Measurements from ENCODE around the gene DNPH1. TPM values are rescaled to one million over a fixed set of nuclear protein-coding genes. Genes with fewer than 3 reads are reported as not detected.

The DNPH1 gene
- total RNA-seq, 6 donors from 2014 or later = 15.7 to 63.4 (median 44.4) TPM

DNA sequence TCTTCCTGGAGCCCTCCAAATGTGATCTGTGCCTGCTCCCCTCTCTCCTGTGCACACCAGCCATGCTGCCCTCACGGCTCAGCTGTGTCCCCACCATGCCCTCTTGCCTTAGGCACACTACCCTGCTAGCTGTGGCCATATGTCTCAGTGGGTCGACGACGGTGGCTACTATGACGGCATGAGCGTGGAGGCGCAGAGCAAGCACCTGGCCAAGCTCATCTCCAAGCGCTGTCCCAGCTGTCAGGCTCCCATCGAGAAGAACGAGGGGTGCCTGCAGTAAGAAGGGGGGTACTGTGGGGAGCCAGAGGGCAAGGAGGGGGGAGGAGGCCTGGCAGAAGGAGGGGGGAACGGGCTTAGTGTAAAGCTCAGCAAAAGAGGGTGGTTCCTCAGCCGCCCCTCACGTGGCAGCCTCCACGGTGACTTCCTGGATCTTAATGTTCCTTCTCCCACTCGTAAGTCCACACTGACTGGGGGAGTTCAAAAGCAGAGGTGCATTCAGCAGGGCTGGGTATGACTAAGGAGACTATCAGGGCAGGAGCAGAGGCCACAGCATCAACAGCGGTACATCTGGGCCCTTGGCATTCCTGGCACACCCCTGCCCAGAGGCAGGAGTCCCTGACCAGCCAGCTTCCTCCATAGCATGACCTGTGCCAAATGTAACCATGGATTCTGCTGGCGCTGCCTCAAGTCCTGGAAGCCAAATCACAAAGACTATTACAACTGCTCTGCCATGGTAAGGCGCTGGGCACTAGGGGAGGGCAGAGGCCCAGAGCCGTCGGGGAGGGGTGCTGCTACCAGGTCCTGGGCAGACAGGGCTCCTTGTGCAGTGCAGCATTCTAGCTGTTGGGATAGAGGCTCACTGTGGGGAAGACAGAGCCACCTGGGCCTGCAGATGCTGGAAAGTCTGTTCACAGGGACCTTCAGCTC is 8.0 kb downstream of the DNPH1 start:
- H3K27ac ChIP-seq = no peak overlapping the region
- 85 to 91% methylated on average over 19 to 20 of the region's 20 CpGs for WGBS, 2 donors
- no peaks in the 10 kb centered on the region for H3K9me3 ChIP-seq
- DNase-seq (peak in 1 of 2 donors; percentile 34), ATAC-seq (ENCODE audit: low FRiP score in 2 of 2) (no peak)
- no peak overlapping the region for H3K4me3 ChIP-seq
- no peaks in the 10 kb centered on the region for H3K27me3 ChIP-seq
- peaks cover 0 to 8% (median 7%) of the 10 kb centered on the region in 4 donors for H3K4me1 ChIP-seq
- TF ChIP-seq EP300 (IDR thresholded peaks at IDR 0.05) = no peak
- no peak for TF ChIP-seq POLR2A (IDR thresholded peaks at IDR 0.05)
- no peak for TF ChIP-seq CTCF (IDR thresholded peaks at IDR 0.05)
- TF ChIP-seq POLR2AphosphoS5 (IDR thresholded peaks at IDR 0.05) = no peak
- H3K36me3 ChIP-seq = peaks cover 0 to 60% (median 33%) of the 10 kb centered on the region in 4 donors

DNA sequence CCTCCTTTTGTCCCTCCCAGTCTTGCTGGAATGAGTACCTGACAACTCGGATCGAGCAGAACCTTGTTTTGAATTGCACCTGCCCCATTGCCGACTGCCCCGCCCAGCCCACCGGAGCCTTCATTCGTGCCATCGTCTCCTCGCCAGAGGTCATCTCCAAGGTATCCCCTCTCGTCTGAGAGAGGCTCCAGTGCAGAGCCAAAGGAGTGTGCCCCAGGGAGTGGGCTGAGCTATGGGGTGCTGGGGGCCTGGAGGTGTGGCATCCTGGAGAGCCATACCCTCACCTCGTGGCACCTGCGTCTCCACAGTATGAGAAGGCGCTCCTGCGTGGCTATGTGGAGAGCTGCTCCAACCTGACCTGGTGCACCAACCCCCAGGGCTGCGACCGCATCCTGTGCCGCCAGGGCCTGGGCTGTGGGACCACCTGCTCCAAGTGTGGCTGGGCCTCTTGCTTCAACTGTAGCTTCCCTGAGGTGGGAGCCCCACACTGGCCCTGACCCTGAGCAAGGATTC is 8.8 kb downstream of the DNPH1 start:
- whole genome bisulfite sequencing, 2 donors = 96 to 97% methylated on average over 11 to 16 of the region's 16 CpGs
- no peaks in the 10 kb centered on the region for H3K9me3 ChIP-seq
- peaks cover 0 to 68% (median 40%) of the 10 kb centered on the region in 4 donors for H3K36me3 ChIP-seq
- H3K4me1 ChIP-seq = peaks cover 0 to 8% (median 7%) of the 10 kb centered on the region in 4 donors
- ATAC-seq (ENCODE audit: low FRiP score in 2 of 2) (no peak), DNase-seq (peak in 1 of 2 donors; percentile 70)
- no peak overlapping the region for H3K4me3 ChIP-seq
- H3K27ac ChIP-seq = no peak overlapping the region
- TF ChIP-seq EP300 (IDR thresholded peaks at IDR 0.05) (no peak), POLR2AphosphoS5 (IDR thresholded peaks at IDR 0.05) (no peak), POLR2A (IDR thresholded peaks at IDR 0.05) (no peak), CTCF (IDR thresholded peaks at IDR 0.05) (no peak)
- H3K27me3 ChIP-seq = no peaks in the 10 kb centered on the region

- no peak for ATAC-seq (ENCODE audit: low FRiP score in 2 of 2)
- H3K4me3 ChIP-seq = no peak overlapping the region
- TF ChIP-seq POLR2AphosphoS5 (IDR thresholded peaks at IDR 0.05) (no peak), EP300 (IDR thresholded peaks at IDR 0.05) (no peak), CTCF (IDR thresholded peaks at IDR 0.05) (no peak), POLR2A (IDR thresholded peaks at IDR 0.05) (no peak)
- no peak overlapping the region for H3K27ac ChIP-seq
- H3K36me3 ChIP-seq = peaks cover 0 to 74% (median 46%) of the 10 kb centered on the region in 4 donors
- H3K4me1 ChIP-seq = peaks cover 0 to 8% (median 7%) of the 10 kb centered on the region in 4 donors
- WGBS, 2 donors = 92 to 93% methylated on average over 7 of the region's 7 CpGs
- no peaks in the 10 kb centered on the region for H3K27me3 ChIP-seq
- DNase-seq = no peak
- H3K9me3 ChIP-seq = no peaks in the 10 kb centered on the region
These were observed 9.5 kb downstream of the DNPH1 start for GRCh38 chr6:43219814-43220213.

- Histone ChIP-seq H3K9me3 (no peaks in the 10 kb centered on the region), H3K27ac (no peak overlapping the region), H3K4me3 (no peak overlapping the region), H3K4me1 (peaks cover 0 to 4% (median under 1%) of the 10 kb centered on the region in 4 donors), H3K27me3 (no peaks in the 10 kb centered on the region), H3K36me3 (peaks cover 0 to 72% (median 48%) of the 10 kb centered on the region in 4 donors)
- ATAC-seq (ENCODE audit: low FRiP score in 2 of 2) (no peak), DNase-seq (no peak)
- TF ChIP-seq CTCF (IDR thresholded peaks at IDR 0.05) (no peak), EP300 (IDR thresholded peaks at IDR 0.05) (no peak), POLR2AphosphoS5 (IDR thresholded peaks at IDR 0.05) (no peak), POLR2A (IDR thresholded peaks at IDR 0.05) (no peak)
- 97 to 100% methylated on average over 3 of the region's 3 CpGs for WGBS, 2 donors
These were observed 10.2 kb downstream of the DNPH1 start for GRCh38 chr6:43219119-43219518.

All from upper lobe of left lung (tissue), 6 donors.